ENCODE results near the gene LRRC39.

Gene LRRC39

GRCh38 chr1:100132566-100133477 is 45.2 kb downstream of the LRRC39 start, which contains the start of the genes SASS6 and TRMT13:
Gene SASS6 (minus strand): TSS chr1:100132930. CDS start chr1:100132814, 116 bp downstream.
Gene TRMT13 (plus strand): TSS chr1:100133163. CDS start chr1:100133169, 6 bp downstream.
- Histone ChIP-seq H3K27me3 (ENCODE audit: control insufficient read depth in 1 of 2, insufficient read depth in 2 of 2, low read length in 2 of 2) (no peaks in the 10 kb centered on the region), H3K9ac (ENCODE audit: low read depth in 1 of 2, low read length in 2 of 2) (peak within 1 kb of the TSS; percentile 60 to 67), H3K4me3 (ENCODE audit: low read depth in 1 of 2, low read length in 2 of 2) (peak within 1 kb of the TSS; percentile 91 to 95), H3K27ac (ENCODE audit: low read depth, low read length) (peak within 1 kb of the TSS; percentile 18), H3K4me1 (ENCODE audit: control insufficient read depth in 1 of 2, insufficient read depth in 2 of 2, low read length in 2 of 2) (peaks cover 12 to 14% of the 10 kb centered on the region in 2 donors), H3K9me3 (ENCODE audit: control insufficient read depth in 1 of 2, low read length in 2 of 2) (no peaks in the 10 kb centered on the region), H3K36me3 (ENCODE audit: control insufficient read depth in 1 of 2, insufficient read depth in 2 of 2, low read length in 2 of 2) (peaks cover 0 to 12% of the 10 kb centered on the region in 2 donors)

- peak overlapping the region; percentile 91 to 95 for H3K4me3 ChIP-seq (ENCODE audit: low read depth in 1 of 2, low read length in 2 of 2)
- peaks cover 12 to 14% of the 10 kb centered on the region in 2 donors for H3K4me1 ChIP-seq (ENCODE audit: control insufficient read depth in 1 of 2, insufficient read depth in 2 of 2, low read length in 2 of 2)
- H3K36me3 ChIP-seq (ENCODE audit: control insufficient read depth in 1 of 2, insufficient read depth in 2 of 2, low read length in 2 of 2) = peaks cover 0 to under 1% of the 10 kb centered on the region in 2 donors
- H3K27me3 ChIP-seq (ENCODE audit: control insufficient read depth in 1 of 2, insufficient read depth in 2 of 2, low read length in 2 of 2) = no peaks in the 10 kb centered on the region
- H3K9ac ChIP-seq (ENCODE audit: low read depth in 1 of 2, low read length in 2 of 2) = peak overlapping the region in 1 of 2 donors; percentile 46
- H3K27ac ChIP-seq (ENCODE audit: low read depth, low read length) = no peak overlapping the region
- H3K9me3 ChIP-seq (ENCODE audit: control insufficient read depth in 1 of 2, low read length in 2 of 2) = no peaks in the 10 kb centered on the region
Measured at GRCh38 chr1:100131623-100132022, 46.4 kb downstream of the LRRC39 start.

DNA sequence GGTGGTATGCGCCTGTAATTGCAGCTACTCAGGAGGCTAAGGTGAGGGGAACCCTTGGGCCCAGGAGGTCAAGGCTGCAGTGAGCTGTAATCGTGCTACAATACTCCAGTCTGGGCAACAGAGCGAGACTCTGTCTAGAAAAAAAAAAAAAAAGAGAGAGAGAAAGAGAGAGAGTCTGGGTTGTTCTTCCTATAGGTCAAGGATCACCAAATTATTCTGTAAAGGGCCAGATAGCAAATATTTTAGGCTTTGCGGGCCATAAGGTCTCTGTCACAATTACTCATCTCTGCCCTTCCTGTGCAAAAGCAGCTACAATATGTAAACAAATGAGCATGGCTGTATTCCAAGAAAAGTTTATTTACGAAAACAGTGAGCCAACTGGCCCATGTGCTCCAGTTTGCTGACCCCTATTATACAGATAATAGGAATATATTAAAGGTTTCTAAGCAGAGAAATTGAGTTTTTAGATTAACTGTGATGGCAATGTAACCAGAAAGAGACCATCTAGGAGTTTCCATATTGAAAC is 47.4 kb downstream of the LRRC39 start:
- no peaks in the 10 kb centered on the region for H3K9me3 ChIP-seq (ENCODE audit: control insufficient read depth in 1 of 2, low read length in 2 of 2)
- H3K27me3 ChIP-seq (ENCODE audit: control insufficient read depth in 1 of 2, insufficient read depth in 2 of 2, low read length in 2 of 2) = no peaks in the 10 kb centered on the region
- H3K4me3 ChIP-seq (ENCODE audit: low read depth in 1 of 2, low read length in 2 of 2) = no peak overlapping the region
- peaks cover 12 to 14% of the 10 kb centered on the region in 2 donors for H3K4me1 ChIP-seq (ENCODE audit: control insufficient read depth in 1 of 2, insufficient read depth in 2 of 2, low read length in 2 of 2)
- H3K27ac ChIP-seq (ENCODE audit: low read depth, low read length) = no peak overlapping the region
- no peak overlapping the region for H3K9ac ChIP-seq (ENCODE audit: low read depth in 1 of 2, low read length in 2 of 2)
- H3K36me3 ChIP-seq (ENCODE audit: control insufficient read depth in 1 of 2, insufficient read depth in 2 of 2, low read length in 2 of 2) = no peaks in the 10 kb centered on the region

DNA sequence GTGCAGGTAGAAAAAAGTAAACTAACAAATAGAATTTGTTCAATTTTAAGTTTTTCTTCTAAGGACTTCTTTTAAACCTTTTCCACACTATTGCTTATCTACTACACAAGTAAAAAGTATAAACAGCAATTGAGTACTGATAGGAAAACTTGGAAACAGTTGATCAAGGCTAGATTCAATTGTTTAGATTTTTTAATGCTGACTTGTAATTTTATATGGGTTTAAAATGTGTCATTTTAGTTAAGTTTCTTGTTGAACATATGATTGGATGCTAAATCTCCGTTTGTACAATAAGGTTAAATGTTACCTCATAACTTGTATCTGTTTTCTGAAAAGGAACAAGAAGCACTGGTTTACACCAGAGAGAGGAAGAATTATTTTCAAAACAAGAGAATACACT is 50.8 kb downstream of the LRRC39 start:
- Histone ChIP-seq H3K9ac (ENCODE audit: low read depth in 1 of 2, low read length in 2 of 2) (no peak overlapping the region), H3K27ac (ENCODE audit: low read depth, low read length) (no peak overlapping the region), H3K27me3 (ENCODE audit: control insufficient read depth in 1 of 2, insufficient read depth in 2 of 2, low read length in 2 of 2) (no peaks in the 10 kb centered on the region), H3K4me1 (ENCODE audit: control insufficient read depth in 1 of 2, insufficient read depth in 2 of 2, low read length in 2 of 2) (peaks cover 7 to 9% of the 10 kb centered on the region in 2 donors), H3K4me3 (ENCODE audit: low read depth in 1 of 2, low read length in 2 of 2) (no peak overlapping the region), H3K36me3 (ENCODE audit: control insufficient read depth in 1 of 2, insufficient read depth in 2 of 2, low read length in 2 of 2) (peaks cover 0 to 7% of the 10 kb centered on the region in 2 donors), H3K9me3 (ENCODE audit: control insufficient read depth in 1 of 2, low read length in 2 of 2) (no peaks in the 10 kb centered on the region)

GRCh38 chr1:100122177-100122576 is 55.9 kb downstream of the LRRC39 start:
- Histone ChIP-seq H3K4me1 (ENCODE audit: control insufficient read depth in 1 of 2, insufficient read depth in 2 of 2, low read length in 2 of 2) (no peaks in the 10 kb centered on the region), H3K36me3 (ENCODE audit: control insufficient read depth in 1 of 2, insufficient read depth in 2 of 2, low read length in 2 of 2) (peaks cover 4 to 15% of the 10 kb centered on the region in 2 donors), H3K27ac (ENCODE audit: low read depth, low read length) (no peak overlapping the region), H3K4me3 (ENCODE audit: low read depth in 1 of 2, low read length in 2 of 2) (no peak overlapping the region), H3K9ac (ENCODE audit: low read depth in 1 of 2, low read length in 2 of 2) (no peak overlapping the region), H3K27me3 (ENCODE audit: control insufficient read depth in 1 of 2, insufficient read depth in 2 of 2, low read length in 2 of 2) (no peaks in the 10 kb centered on the region), H3K9me3 (ENCODE audit: control insufficient read depth in 1 of 2, low read length in 2 of 2) (no peaks in the 10 kb centered on the region)

GRCh38 chr1:100115524-100115923 is 62.5 kb downstream of the LRRC39 start:
- H3K9ac ChIP-seq (ENCODE audit: low read depth in 1 of 2, low read length in 2 of 2) = no peak overlapping the region
- H3K9me3 ChIP-seq (ENCODE audit: control insufficient read depth in 1 of 2, low read length in 2 of 2) = no peaks in the 10 kb centered on the region
- H3K27me3 ChIP-seq (ENCODE audit: control insufficient read depth in 1 of 2, insufficient read depth in 2 of 2, low read length in 2 of 2) = no peaks in the 10 kb centered on the region
- H3K36me3 ChIP-seq (ENCODE audit: control insufficient read depth in 1 of 2, insufficient read depth in 2 of 2, low read length in 2 of 2) = peaks cover 4 to 8% of the 10 kb centered on the region in 2 donors
- H3K4me1 ChIP-seq (ENCODE audit: control insufficient read depth in 1 of 2, insufficient read depth in 2 of 2, low read length in 2 of 2) = no peaks in the 10 kb centered on the region
- H3K27ac ChIP-seq (ENCODE audit: low read depth, low read length) = no peak overlapping the region
- no peak overlapping the region for H3K4me3 ChIP-seq (ENCODE audit: low read depth in 1 of 2, low read length in 2 of 2)

DNA sequence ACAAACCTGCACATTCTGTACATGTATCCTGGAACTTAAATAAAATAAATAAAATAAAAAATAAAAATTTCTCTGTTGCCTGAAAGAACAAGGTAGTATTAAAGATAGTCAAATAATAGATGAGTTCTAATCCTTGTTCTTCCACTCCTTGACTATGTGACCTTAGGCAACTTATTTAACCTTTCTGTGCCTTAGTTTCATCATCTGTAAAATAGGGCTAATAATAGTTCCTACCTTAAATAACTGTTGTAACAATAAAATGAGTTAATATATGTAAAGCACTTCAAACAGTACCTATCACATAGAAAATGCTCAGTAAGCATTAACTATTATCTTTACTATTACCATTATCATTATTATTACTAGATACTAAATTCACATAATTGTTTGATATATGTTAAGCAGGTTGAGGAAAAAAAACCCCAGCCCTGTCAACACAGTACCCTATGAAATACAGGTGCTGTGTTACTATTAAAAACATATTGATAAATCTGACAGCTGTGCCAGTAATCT is 68.4 kb downstream of the LRRC39 start:
- H3K9ac ChIP-seq (ENCODE audit: low read depth in 1 of 2, low read length in 2 of 2) = no peak overlapping the region
- no peaks in the 10 kb centered on the region for H3K27me3 ChIP-seq (ENCODE audit: control insufficient read depth in 1 of 2, insufficient read depth in 2 of 2, low read length in 2 of 2)
- no peak overlapping the region for H3K4me3 ChIP-seq (ENCODE audit: low read depth in 1 of 2, low read length in 2 of 2)
- H3K4me1 ChIP-seq (ENCODE audit: control insufficient read depth in 1 of 2, insufficient read depth in 2 of 2, low read length in 2 of 2) = no peaks in the 10 kb centered on the region
- H3K27ac ChIP-seq (ENCODE audit: low read depth, low read length) = no peak overlapping the region
- no peaks in the 10 kb centered on the region for H3K9me3 ChIP-seq (ENCODE audit: control insufficient read depth in 1 of 2, low read length in 2 of 2)
- peaks cover 2 to 3% of the 10 kb centered on the region in 2 donors for H3K36me3 ChIP-seq (ENCODE audit: control insufficient read depth in 1 of 2, insufficient read depth in 2 of 2, low read length in 2 of 2)

DNA sequence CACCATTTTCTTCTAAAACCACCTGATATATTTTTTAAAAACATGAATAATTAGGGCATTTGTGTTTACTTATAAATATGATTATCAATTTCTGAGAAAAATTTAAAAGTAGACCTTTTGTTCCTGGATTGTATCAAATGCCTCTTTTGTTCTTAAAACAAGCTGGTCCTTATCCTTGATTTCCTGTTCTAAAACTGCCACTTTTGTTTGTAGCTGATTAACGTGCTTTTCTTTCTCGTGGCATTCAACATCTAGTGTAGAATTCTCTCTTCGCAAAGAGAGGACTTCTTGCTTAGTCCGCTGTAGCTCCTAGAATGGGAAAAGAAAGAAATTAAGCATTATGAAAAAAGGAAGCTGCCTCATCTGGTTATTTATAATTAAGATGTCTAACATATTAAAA is 70.4 kb downstream of the LRRC39 start:
- Histone ChIP-seq H3K36me3 (ENCODE audit: control insufficient read depth in 1 of 2, insufficient read depth in 2 of 2, low read length in 2 of 2) (peaks cover 2 to 12% of the 10 kb centered on the region in 2 donors), H3K27me3 (ENCODE audit: control insufficient read depth in 1 of 2, insufficient read depth in 2 of 2, low read length in 2 of 2) (no peaks in the 10 kb centered on the region), H3K9ac (ENCODE audit: low read depth in 1 of 2, low read length in 2 of 2) (no peak overlapping the region), H3K27ac (ENCODE audit: low read depth, low read length) (no peak overlapping the region), H3K4me1 (ENCODE audit: control insufficient read depth in 1 of 2, insufficient read depth in 2 of 2, low read length in 2 of 2) (no peaks in the 10 kb centered on the region), H3K9me3 (ENCODE audit: control insufficient read depth in 1 of 2, low read length in 2 of 2) (no peaks in the 10 kb centered on the region), H3K4me3 (ENCODE audit: low read depth in 1 of 2, low read length in 2 of 2) (no peak overlapping the region)

- no peak overlapping the region for H3K27ac ChIP-seq (ENCODE audit: low read depth, low read length)
- H3K9me3 ChIP-seq (ENCODE audit: control insufficient read depth in 1 of 2, low read length in 2 of 2) = no peaks in the 10 kb centered on the region
- H3K4me1 ChIP-seq (ENCODE audit: control insufficient read depth in 1 of 2, insufficient read depth in 2 of 2, low read length in 2 of 2) = no peaks in the 10 kb centered on the region
- H3K9ac ChIP-seq (ENCODE audit: low read depth in 1 of 2, low read length in 2 of 2) = no peak overlapping the region
- peaks cover 2 to 19% of the 10 kb centered on the region in 2 donors for H3K36me3 ChIP-seq (ENCODE audit: control insufficient read depth in 1 of 2, insufficient read depth in 2 of 2, low read length in 2 of 2)
- no peaks in the 10 kb centered on the region for H3K27me3 ChIP-seq (ENCODE audit: control insufficient read depth in 1 of 2, insufficient read depth in 2 of 2, low read length in 2 of 2)
- H3K4me3 ChIP-seq (ENCODE audit: low read depth in 1 of 2, low read length in 2 of 2) = no peak overlapping the region
Measured at GRCh38 chr1:100101564-100101963, 76.5 kb downstream of the LRRC39 start.

DNA sequence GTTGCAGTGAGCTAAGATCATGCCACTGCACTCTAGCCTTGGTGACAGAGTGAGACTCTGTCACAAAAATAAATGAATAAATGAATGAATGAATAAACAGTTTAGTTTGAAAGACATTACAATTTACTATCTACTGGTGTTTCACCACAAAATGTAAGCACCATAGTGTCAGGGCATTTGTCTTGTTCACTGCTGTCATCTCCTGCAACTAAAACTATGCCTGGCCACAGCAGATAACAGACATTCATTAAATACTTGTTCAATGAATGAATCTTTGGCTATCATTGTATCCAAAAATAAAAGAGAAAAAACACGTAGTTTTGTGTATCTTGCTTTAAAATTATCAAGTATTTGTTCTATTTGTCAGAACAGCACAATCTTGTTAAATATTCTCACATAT is 77.9 kb downstream of the LRRC39 start:
- no peak overlapping the region for H3K9ac ChIP-seq (ENCODE audit: low read depth in 1 of 2, low read length in 2 of 2)
- no peaks in the 10 kb centered on the region for H3K4me1 ChIP-seq (ENCODE audit: control insufficient read depth in 1 of 2, insufficient read depth in 2 of 2, low read length in 2 of 2)
- H3K36me3 ChIP-seq (ENCODE audit: control insufficient read depth in 1 of 2, insufficient read depth in 2 of 2, low read length in 2 of 2) = peaks cover 0 to 16% of the 10 kb centered on the region in 2 donors
- H3K4me3 ChIP-seq (ENCODE audit: low read depth in 1 of 2, low read length in 2 of 2) = no peak overlapping the region
- no peaks in the 10 kb centered on the region for H3K27me3 ChIP-seq (ENCODE audit: control insufficient read depth in 1 of 2, insufficient read depth in 2 of 2, low read length in 2 of 2)
- H3K9me3 ChIP-seq (ENCODE audit: control insufficient read depth in 1 of 2, low read length in 2 of 2) = no peaks in the 10 kb centered on the region
- no peak overlapping the region for H3K27ac ChIP-seq (ENCODE audit: low read depth, low read length)
